Activated CD4-positive, alpha-beta T cell treated with anti-CD3 and anti-CD28 coated beads, Interleukin-2, Interleukin-4, amounts not matched to agents 100 ng/mL and 50 ng/mL, durations not matched to agents 16 hours and 8 hours (primary cell): ENCODE measurements around the gene BCL2.
A peak's percentile ranks its signal among the peaks of the same experiment; 100 is the strongest.
"Not testable (repeated sequence)": the region's sequence is repeated elsewhere in the genome, so short reads cannot be mapped to it uniquely, and the experiment has no call there.

Source experiments
- DNase-seq: peaks from one replicate; pipeline ENCODE4 v3.0.0-alpha.2; 2020; ENCODE audit warnings: low spot score

The BCL2 gene

DNA sequence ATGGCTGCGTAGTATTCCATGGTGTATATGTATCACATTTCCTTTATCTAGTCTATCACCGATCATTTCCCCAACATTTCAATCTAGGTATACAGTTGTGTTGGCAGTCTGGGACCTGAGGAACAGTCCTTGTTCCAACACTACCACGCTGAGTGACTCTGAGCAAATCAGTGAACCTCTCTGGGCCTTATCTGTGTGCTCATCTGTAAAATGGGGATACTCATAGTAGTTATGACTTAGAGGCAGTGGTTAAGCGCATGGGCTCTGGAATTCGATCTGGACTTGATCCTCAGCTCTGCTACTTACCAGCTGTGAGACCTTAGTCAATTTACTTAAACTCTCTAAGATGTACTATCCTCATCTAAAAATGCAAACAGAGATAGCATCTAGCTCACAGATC lies 85.1 kb downstream of the BCL2 start:
- DNase-seq = no peak

- no peak for DNase-seq
These were observed 86.2 kb downstream of the BCL2 start for GRCh38 chr18:63233334-63233733.

DNA sequence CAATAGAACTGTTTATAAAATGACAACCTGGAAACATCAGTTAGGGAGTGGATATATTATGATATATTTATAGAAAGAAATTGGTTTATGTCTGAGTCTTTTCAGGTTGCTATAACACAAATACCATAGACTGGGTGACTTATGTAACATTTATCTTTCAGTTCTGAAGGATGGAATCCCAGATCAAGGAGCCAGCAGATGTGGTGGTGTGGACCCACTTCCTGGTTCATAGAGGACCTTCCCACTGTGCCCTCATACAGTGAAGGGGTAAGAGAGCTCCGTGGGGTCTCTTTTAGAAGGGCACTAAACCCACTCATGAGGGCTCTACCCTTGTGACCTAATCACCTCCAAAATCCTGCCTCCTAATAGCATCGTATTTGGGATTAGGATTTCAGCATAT lies 86.7 kb downstream of the BCL2 start:
- no peak for DNase-seq

DNA sequence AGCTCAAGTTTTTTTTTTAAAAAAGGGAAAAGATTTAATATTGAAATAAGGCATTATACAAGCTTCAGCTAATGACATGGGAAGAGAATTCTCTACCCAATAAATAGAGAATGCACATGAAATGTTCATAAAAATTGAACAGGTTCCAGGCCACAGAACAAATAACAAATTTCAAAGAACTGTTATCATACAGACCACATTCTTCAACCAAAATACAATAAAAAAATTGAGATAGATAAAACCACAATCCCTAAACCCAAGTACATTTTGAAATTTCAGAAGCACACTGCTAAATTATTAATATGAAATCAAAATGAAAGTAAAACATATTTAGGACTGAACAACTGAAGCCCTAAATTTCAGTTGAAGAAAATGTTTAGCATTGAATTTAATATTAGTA lies 89.6 kb downstream of the BCL2 start:
- no peak for DNase-seq

DNA sequence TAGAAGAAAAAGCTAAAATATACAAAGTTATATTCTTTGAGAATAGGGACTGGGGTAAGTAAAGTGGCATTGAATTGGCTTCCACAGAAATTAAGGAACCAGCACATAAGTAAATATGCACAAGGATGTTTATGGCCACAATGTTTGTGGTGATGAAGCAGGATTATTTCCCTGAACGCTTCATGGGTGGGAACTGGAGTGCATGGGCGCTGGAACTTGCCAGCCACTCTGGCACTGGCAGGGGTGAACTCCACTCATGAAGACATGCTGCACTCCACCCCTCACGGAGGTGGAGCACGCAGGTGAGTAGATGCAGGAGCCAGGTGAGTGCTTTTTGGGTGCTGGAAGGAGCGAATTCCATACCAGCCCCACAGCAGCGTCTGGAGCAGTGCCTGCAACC lies 94.1 kb downstream of the BCL2 start:
- no peak for DNase-seq

GRCh38 chr18:63224630-63225029 lies 94.9 kb downstream of the BCL2 start:
- DNase-seq = no peak

- DNase-seq = no peak
These were observed 95.7 kb downstream of the BCL2 start for GRCh38 chr18:63223837-63224236.

- no peak for DNase-seq
These were observed 98.7 kb downstream of the BCL2 start for GRCh38 chr18:63220903-63221302.

GRCh38 chr18:63218472-63218871 lies 101.1 kb downstream of the BCL2 start:
- DNase-seq = no peak

DNA sequence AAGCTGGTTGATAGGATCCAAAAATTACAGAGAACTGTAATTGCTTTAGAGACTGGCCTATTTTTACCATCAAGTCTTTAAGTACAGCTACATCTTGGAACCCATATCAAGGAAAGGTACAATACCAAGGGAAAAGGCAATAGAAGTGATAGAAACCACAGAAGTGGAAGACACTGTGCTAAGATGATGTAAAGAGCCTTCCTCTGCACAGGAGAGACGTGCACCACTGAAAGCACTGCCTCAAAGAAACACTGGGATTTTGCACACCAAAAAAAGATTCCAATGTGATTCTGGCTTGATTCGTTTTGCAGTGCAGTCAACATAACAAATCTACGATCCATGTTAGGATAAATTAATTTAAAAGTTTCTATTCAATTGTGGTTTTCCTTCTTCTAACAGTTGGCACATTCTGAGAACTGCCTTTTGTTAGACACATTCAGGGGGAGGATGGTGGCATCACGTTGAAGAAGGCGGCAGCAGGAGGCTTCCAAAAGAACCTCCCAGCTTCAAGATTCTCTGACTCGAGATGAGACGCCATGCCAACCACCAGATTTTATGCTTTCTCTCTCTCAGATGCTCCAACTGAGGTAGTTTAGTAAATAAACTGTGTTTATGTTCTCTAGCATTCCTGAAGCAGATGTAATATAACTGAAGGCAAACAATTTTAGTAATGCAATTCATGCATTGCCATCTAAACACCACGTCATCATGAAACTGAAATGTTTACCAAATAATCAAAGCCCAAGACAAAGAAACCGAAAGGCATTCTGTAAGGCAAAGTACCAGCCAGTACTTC lies 102.9 kb downstream of the BCL2 start:
- DNase-seq = peak; percentile 67

- no peak for DNase-seq
These were observed 105.5 kb downstream of the BCL2 start for GRCh38 chr18:63213936-63214671.

DNA sequence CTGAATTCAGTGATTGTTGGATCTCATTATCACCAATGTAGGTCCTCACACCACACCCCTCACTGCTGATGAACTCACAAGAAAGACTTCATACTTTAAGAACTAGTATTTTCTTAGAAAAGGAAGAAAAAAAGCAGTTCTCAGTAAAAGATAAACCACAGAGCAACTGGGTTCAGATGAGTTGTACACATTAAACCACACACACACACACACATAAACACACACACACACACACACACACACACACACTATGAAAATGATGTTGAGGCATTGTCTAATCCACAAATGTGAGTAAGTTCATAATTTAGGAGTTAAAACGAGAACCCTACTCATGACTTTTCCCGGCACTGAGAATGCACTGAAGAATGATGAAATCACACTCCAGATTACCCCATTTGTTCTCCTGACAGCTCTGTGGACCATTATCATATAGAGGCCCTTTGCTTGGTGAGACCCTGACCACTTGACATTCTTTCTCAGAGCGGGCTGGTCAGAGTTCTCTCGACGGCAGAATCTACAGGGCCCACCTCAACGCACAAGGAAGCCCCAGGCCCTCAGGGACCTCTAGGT lies 106.2 kb downstream of the BCL2 start:
- peak; percentile 88 for DNase-seq

GRCh38 chr18:63210521-63210920 lies 109.0 kb downstream of the BCL2 start:
- DNase-seq = no peak

- no peak for DNase-seq
These were observed 110.9 kb downstream of the BCL2 start for GRCh38 chr18:63208676-63209075.

DNA sequence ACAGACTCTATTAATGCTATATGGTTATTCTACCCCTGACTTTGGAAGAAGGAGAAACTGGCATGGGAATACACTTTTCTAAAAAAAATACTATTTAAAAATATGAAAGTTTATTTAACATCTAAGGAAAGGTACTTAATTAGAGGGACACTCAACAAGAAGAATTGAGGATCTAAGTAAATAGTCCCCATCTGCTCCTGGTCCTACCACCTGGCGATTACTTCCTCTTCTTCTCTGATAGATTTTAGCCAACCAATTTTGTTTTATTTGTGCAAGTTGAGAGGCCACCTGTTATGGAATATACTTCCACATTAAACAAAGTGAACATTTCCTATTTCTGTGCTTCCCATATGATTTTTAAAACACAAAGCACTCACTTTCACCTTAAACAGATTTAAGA lies 111.7 kb downstream of the BCL2 start:
- DNase-seq = no peak

- DNase-seq = no peak
These were observed 112.3 kb downstream of the BCL2 start for GRCh38 chr18:63207143-63207790.

DNA sequence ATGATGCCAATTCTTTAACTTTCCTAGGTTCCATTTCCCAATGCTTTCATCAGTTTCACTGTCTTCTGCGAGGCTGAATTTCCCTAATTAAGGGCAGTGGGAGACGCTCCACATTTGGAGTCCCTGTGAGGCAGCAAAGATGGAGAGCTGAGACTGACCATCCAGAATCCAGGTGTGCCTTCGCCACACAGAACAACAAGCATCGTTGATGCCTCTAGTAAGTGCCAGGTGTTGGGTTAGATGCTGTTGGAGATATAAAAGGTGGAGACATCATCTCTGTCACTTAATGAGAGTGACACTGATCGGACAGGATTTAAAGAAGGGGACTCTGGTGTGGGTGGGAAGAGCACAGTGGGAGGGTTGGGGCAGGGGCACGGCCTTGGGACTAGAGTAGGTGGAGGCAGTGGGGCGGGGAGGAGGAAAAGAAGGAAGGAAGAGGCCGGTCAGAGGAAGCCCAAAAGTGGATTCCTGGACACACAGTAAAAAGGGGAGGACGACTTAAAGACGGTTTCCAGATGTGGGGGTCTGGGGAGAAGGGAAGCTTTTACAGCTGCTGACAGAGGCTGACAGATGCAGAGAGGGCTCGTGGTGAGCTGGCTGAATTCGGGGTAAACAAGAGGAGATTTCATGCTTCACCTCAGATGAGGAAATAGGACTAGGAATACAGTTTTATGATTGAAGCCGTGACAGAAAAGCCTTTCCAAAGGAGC lies 113.0 kb downstream of the BCL2 start:
- DNase-seq = no peak

DNA sequence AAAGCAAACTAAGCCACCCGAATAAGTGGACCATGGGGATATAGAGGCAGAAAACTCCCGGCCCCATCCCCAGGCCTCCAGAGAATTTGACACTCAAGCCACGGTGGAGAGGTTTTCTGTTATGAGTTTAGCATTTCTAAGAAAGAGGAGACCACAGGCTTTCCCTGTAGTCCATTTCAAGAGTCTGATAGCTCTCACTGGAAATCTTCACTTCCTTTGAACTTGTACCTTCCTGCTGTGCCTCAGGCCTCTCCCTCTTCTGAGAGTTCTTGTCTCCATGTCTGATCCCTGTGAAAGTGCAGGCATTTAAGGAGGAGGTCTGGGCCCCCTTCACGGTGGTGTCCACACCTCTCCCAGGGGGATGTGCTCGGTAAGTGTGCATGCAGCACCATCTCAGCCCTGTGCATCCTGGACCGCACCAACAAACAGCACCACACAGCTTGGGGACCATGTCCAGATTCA lies 113.7 kb downstream of the BCL2 start:
- peak; percentile 68 for DNase-seq

DNA sequence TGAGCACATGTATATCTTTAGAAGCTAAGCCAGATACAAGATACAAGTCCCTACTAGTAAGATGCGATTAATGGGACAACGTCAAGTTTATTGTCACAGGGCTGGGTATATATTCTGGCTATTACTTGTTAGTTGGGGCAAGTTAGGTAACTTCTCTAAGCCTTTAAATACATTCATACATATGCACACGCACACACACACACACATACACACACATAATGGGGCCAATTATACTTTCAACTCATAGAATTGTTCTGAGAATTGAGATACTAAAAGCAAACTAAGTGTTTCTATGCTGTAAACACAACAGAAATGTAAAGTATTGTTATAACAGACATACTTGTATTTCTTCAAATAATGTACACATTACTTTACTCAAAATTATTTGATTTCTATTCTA lies 116.1 kb downstream of the BCL2 start:
- DNase-seq = no peak

- DNase-seq = no peak
These were observed 116.7 kb downstream of the BCL2 start for GRCh38 chr18:63202828-63203227.

- DNase-seq = not testable (repeated sequence)
These were observed 118.1 kb downstream of the BCL2 start for GRCh38 chr18:63201456-63201855.

DNA sequence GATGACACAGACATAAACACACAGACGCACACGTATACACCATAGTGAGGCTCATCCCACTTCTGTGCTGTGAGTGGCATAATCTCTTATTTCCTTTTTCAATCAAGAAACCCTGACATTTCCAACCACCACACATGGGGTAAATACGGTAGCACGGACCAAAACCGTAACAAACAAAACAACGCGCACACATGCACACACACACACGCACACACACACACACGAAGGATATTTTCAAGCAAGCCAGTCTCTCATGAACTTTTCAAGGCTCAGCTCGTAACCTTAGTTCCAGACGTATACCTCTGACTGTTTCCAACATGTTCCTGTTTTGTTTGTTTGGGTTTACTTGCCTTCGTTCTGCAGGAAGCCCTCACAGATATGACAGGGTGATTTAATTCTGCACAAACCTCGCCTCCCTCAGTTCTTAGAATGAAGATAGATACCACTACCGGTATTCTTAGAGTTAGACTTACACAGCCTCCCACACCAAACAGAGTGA lies 119.8 kb downstream of the BCL2 start:
- peak; percentile 86 for DNase-seq
